Left cardiac atrium (tissue), 4 donors: ENCODE measurements around the gene PMFBP1. TPM values are rescaled to one million over a fixed set of nuclear protein-coding genes. Genes with fewer than 3 reads are reported as not detected.

Experiments
- ATAC-seq, 2 donors: fragments of 200-7000 bp; cut with Tn5 transposase; one replicate each; pipeline ENCODE4 v1.9.1; 2020; ENCODE audit warnings: mild to moderate bottlenecking in 2 of 2, moderate library complexity in 2 of 2
- DNase-seq: peaks from one replicate; pipeline ENCODE4 v3.0.0-alpha.2; 2020
- intact Hi-C, 2 donors: fragments of 100-400 bp; cut with DNase I; formaldehyde crosslinking; loops; one replicate each; pipeline versions ENCODE4 v1.14.1 to v1.15.1; 2022 to 2023
- long read RNA-seq: library from polyadenylated mRNA; unstranded; transcript quantifications from one replicate; pipeline ENCODE4 v2.0.0, GENCODE V29; 2021
- total RNA-seq, 2 donors: library from RNA; stranded (reverse); fragmentation: NEBNext Ultra II Directional; extraction: Animal tissue kit (Norgen Biotek cat#: 25700); gene quantifications; one replicate each; pipeline ENCODE4 v1.2.1, GENCODE V29; 2021
- donor health status: DM: no; HTN: yes; CAD: no.
- donor health status: DM: no; HTN: yes; CAD: no; lungs with severe emphysema.
- donor health status: DM: yes; HTN: yes; CAD: no.
- donor health status: Dilated cardiomyopathy.

The PMFBP1 gene
- total RNA-seq = under 1 TPM; 0.32 to 0.42 TPM
- long read RNA-seq, partial matches to known transcripts = 0 of 1 reads
- long read RNA-seq, other reads (novel, unspliced or antisense) = 1 of 1 reads

GRCh38 chr16:72172105-72173034 lies at the start of gene PMFBP1:
Gene PMFBP1, minus strand, starts transcription at chr16:72172155. Its CDS starts 947 bp downstream, at chr16:72171208.
- ATAC-seq = peak; percentile 71 to 85
- peak; percentile 26 for DNase-seq

DNA sequence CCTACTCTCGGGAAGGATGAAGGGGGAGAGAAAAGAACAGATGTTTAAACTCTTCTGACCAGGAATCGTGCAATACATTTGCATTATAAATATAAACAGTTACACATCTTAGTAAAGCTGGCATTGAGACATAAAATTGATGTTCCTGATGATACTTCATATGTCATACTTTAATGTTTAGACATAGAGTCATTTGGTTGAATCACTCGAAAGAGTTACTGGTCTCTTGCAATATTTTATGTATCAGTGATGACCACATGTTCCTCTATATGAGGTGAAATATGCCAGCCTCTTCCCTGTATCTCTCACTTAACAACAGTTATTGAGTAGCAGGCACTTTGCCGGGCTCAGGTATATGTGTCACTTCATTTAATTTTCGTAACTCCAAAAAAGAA lies 49.7 kb upstream of the PMFBP1 start:
- DNase-seq = no peak
- intact Hi-C loops = loop anchor here in 1 of 2 donors (10.0 kb wide), 1 partner anchor 57 kb away; no protein-coding TSS in a partner anchor
- ATAC-seq = no peak

More at GRCh38 chr16:72172105-72173034, at the start of gene PMFBP1:
- intact Hi-C loops = no loop called here

- intact Hi-C loops = loop anchor here in 1 of 2 donors (10.0 kb wide), 1 partner anchor 56 kb away; no protein-coding TSS in a partner anchor
- ATAC-seq = no peak
- no peak for DNase-seq
Measured at GRCh38 chr16:72220875-72221629, 49.1 kb upstream of the PMFBP1 start.

- no peak for DNase-seq
- intact Hi-C loops = no loop called here
Measured at GRCh38 chr16:72219282-72219681, 47.3 kb upstream of the PMFBP1 start.

GRCh38 chr16:72216767-72217166 lies 44.8 kb upstream of the PMFBP1 start:
- intact Hi-C loops = no loop called here
- DNase-seq = no peak
- no peak for ATAC-seq

More at GRCh38 chr16:72219282-72219681, 47.3 kb upstream of the PMFBP1 start:
- ATAC-seq = no peak

DNA sequence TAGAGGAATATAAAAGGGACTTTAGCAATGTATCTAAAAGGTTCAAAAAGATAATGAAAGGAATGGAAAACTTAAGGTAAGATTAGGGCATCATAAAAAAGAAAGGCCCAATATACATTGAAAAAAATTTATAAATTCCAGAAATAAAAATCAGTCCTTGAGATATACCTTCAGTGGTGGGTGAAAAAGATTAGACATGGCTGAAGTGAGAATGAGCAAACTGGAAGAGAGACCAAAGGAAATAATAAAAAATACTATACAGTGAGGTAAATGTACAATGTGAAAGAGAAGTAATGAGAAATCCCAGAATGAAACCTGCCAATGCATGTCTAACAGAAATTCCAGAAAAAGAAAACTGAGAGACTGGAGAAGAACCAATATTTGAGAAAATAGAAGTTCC lies 42.9 kb upstream of the PMFBP1 start:
- ATAC-seq (no peak), DNase-seq (no peak)
- intact Hi-C loops = no loop called here

DNA sequence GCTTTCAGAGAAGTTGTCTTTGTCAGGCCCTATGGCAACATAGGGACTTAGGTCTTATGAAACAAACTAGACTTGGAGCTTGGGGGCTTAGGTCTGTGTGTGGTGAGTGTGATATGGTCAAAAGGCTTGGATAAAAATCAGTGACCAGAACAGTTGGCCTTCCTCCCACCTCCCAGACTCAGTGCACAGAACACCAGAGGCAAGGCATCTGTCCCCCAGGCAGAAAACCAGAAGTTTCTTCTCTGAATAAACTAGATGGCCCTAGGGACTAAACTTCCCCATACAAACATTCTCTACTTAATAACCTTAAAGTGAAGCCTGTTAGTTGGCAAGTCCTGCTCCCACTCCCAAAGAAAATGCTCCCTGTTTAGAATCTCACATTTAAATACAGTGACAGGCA lies 39.2 kb upstream of the PMFBP1 start:
- intact Hi-C loops = no loop called here
- ATAC-seq (no peak), DNase-seq (no peak)

- intact Hi-C loops = no loop called here
- DNase-seq = no peak
- no peak for ATAC-seq
Measured at GRCh38 chr16:72210555-72210954, 38.6 kb upstream of the PMFBP1 start.

DNA sequence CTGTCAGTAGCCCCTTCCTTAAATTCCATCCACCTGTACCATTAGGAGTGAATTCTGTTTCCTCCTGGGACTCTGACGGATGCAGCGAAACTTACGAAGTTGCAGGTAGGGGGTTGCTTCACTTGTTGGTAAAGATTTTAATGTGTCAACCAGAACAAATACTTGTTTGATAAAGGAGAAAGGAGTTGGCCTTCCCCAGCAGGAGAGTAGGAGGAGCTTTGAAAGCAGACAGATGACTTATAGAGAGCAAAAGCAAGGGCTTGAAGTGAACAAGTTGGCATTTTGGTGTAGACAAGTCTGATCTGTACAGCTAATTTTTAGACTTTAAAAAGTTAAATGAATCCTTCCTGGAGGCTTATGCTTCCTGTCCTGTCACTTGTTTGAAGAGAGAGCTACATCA lies 38.1 kb upstream of the PMFBP1 start:
- ATAC-seq (no peak), DNase-seq (no peak)
- intact Hi-C loops = no loop called here

DNA sequence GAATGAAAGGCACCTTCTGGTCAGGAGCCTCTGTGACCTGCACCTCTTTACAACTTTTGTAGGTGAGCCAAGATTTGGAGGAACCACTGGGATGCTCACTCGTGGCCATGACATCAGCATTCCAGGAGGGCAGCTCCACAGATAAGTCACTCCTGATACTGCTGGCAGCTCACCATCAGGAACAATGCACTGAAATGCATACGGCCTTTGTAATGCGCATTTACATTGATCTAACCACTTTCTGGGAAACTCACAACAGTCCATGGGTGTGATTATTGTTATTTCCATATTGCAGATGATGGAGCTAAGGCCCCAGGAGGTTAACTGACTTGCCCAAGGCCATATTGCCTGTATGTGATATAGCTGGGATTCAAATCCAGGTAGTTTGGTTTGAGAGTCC lies 34.3 kb upstream of the PMFBP1 start:
- ATAC-seq (no peak), DNase-seq (no peak)
- intact Hi-C loops = no loop called here

DNA sequence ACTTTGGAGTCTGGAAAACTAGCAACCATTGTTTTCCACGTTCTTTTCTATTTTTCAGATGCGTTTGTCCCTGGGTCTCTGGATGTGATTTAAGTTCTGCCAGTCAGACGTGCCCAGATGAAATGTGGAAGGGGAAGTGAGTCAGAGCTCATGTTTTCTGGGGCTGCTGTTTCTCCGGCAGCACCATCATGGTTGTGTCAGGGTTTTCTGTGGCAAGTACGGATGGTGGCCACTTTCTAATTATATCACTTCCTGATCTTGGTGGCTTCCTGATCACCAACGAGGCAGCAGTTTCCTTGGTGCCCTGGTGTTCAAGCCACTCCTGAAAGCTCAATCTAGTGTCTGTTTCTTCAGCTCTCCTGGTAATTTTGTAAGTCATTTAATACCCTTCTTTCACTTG lies 31.4 kb upstream of the PMFBP1 start:
- peak; percentile 50 to 72 for ATAC-seq

GRCh38 chr16:72202014-72202413 lies 30.1 kb upstream of the PMFBP1 start:
- DNase-seq (no peak), ATAC-seq (no peak)
- intact Hi-C loops = no loop called here

More for the DNA sequence above, 31.4 kb upstream of the PMFBP1 start:
- intact Hi-C loops = no loop called here
- no peak for DNase-seq

GRCh38 chr16:72201387-72201786 lies 29.4 kb upstream of the PMFBP1 start:
- ATAC-seq (no peak), DNase-seq (no peak)
- intact Hi-C loops = no loop called here

- DNase-seq (no peak), ATAC-seq (no peak)
- intact Hi-C loops = no loop called here
Measured at GRCh38 chr16:72199761-72200337, 27.9 kb upstream of the PMFBP1 start.

- intact Hi-C loops = no loop called here
- no peak for DNase-seq
- ATAC-seq = no peak
Measured at GRCh38 chr16:72198771-72199201, 26.8 kb upstream of the PMFBP1 start.

GRCh38 chr16:72198021-72198711 lies 26.2 kb upstream of the PMFBP1 start:
- ATAC-seq = peak; percentile 45 to 63
- peak; percentile 51 for DNase-seq
- intact Hi-C loops = no loop called here

- ATAC-seq (no peak), DNase-seq (no peak)
- intact Hi-C loops = no loop called here
Measured at GRCh38 chr16:72197545-72197944, 25.6 kb upstream of the PMFBP1 start.

DNA sequence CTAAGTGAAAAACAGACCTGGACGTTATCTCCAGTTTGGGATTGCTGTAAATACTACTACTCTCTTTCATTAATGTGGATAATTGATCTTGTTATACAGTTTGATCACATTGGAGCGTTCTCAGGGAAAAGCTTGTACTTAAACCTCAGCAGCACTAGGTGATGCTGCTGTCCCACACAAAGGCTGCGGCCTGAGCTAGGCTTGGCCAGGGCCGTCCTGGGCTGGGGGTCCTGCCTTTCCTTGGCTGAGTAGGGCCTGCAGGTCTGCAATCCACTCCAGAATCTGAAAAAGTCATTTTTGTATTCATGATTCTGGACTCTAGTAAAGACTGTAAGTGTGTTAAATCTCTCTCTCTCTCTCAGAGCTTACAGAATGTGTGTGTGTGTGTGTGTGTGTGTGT lies 23.7 kb upstream of the PMFBP1 start:
- ATAC-seq (no peak), DNase-seq (no peak)
- intact Hi-C loops = no loop called here

- ATAC-seq (no peak), DNase-seq (no peak)
- intact Hi-C loops = no loop called here
Measured at GRCh38 chr16:72191551-72191950, 19.6 kb upstream of the PMFBP1 start.
